Cardiac fibroblast (primary cell): ENCODE results near the gene ENTPD7.
A peak's percentile ranks its signal among the peaks of the same experiment; 100 is the strongest.

Experiments used
- DNase-seq, 2 donors: peaks; one replicate each; pipeline versions ENCODE4 v3.0.0 to v3.0.0-alpha.2; 2010; ENCODE audit warnings: low read depth in 2 of 2
- H3K4me3 ChIP-seq, 2 donors: replicated peaks in 1 of 2; 1 replicate in 1 of 2; 2 replicates in 1 of 2; pipeline ENCODE4 v1.5.1; 2011; ENCODE audit warnings: low read depth in 2 of 2, low read length in 2 of 2, mild to moderate bottlenecking in 2 of 2, moderate library complexity in 1 of 2
- TF ChIP-seq, protein P1 (sequence below): IDR thresholded peaks from one replicate; pipeline ENCODE4 v1.5.1; 2011; ENCODE audit warnings: low read depth, mild to moderate bottlenecking, low read length, inconsistent platforms

The ENTPD7 gene

DNA sequence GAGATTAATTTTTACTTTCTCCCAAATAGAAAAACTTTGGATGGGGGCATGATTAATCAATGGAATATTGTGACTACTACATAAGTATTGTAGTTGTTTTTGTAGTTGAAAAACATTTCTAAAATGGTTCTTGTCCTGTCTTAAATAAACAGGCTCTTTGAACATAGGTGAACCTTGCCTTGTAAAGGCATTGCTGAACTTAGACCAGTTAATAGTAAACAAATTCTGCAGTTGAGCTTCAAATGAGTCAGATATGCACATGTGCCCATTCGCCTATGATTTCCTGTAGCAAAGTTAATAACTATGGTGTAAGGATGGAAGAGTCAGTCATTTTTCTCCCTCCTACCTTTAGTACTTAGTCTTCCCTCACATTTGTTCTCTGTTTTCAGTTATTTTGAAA is 95.4 kb downstream of the ENTPD7 start:
- DNase-seq = peak in 1 of 2 donors; percentile 32

More for the DNA sequence above, 95.4 kb downstream of the ENTPD7 start:
- TF ChIP-seq, protein P1, sequence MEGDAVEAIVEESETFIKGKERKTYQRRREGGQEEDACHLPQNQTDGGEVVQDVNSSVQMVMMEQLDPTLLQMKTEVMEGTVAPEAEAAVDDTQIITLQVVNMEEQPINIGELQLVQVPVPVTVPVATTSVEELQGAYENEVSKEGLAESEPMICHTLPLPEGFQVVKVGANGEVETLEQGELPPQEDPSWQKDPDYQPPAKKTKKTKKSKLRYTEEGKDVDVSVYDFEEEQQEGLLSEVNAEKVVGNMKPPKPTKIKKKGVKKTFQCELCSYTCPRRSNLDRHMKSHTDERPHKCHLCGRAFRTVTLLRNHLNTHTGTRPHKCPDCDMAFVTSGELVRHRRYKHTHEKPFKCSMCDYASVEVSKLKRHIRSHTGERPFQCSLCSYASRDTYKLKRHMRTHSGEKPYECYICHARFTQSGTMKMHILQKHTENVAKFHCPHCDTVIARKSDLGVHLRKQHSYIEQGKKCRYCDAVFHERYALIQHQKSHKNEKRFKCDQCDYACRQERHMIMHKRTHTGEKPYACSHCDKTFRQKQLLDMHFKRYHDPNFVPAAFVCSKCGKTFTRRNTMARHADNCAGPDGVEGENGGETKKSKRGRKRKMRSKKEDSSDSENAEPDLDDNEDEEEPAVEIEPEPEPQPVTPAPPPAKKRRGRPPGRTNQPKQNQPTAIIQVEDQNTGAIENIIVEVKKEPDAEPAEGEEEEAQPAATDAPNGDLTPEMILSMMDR = no peak
- no peak overlapping the region for H3K4me3 ChIP-seq
